Stimulated activated naive CD4-positive, alpha-beta T cell treated with Interleukin-2 at 50 U/mL for 16 hours (primary cell): ENCODE data around the gene INAVA.
"Not testable (repeated sequence)": the region's sequence is repeated elsewhere in the genome, so short reads cannot be mapped to it uniquely, and the experiment has no call there.

Source experiments
- DNase-seq: peaks from one replicate; lab custom pipeline; 2025; lab: John Stamatoyannopoulos, UW

The INAVA gene

GRCh38 chr1:200919386-200919785 lies 24.7 kb downstream of the INAVA start:
- DNase-seq = no peak

DNA sequence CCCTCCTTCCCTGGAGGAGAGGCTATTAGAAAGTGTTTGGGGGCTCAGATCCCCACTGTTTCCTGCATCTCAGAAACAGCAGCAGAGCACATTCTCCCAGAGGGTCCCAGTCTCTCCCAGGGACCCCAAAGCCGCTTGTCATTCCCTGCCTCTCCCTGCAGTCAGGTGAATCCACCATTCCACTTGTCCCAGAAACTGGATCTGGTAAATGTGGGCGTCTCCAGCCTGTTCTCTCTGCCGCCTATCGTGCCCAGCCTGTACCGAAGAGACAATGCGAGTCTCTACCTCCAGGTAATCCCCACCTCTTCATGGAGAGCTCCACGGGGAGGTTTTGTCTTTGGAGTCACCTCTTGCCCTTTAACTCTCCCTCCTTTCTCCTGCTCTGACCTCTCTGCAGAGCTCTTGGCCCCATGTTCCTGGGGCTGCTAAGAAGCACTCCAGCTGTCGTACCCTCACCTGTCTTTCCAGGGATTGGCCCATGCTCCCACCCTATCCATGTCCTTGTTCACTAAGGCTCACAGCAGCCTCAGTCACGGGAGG lies 26.9 kb downstream of the INAVA start:
- no peak for DNase-seq

- no peak for DNase-seq
These were observed 27.7 kb downstream of the INAVA start for GRCh38 chr1:200922406-200922805.

DNA sequence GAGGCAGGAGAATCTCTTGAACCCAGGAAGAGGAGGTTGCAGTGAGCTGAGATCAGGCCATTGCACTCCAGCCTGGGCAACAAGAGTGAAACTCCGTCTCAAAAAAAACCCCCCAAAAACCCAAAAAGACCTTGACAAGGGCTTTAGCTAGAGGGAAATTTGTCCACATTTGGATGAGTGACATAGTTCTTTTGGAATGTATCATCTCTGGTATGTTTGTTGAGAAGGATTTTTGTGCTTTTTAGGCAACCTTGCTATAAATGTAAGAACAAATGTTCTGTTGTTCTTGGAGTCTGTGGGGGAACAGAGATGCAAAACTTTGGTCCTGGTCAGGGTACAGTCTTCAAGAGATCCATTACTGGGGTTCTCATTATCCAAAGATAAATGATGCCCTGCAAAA lies 28.9 kb downstream of the INAVA start:
- DNase-seq = no peak

DNA sequence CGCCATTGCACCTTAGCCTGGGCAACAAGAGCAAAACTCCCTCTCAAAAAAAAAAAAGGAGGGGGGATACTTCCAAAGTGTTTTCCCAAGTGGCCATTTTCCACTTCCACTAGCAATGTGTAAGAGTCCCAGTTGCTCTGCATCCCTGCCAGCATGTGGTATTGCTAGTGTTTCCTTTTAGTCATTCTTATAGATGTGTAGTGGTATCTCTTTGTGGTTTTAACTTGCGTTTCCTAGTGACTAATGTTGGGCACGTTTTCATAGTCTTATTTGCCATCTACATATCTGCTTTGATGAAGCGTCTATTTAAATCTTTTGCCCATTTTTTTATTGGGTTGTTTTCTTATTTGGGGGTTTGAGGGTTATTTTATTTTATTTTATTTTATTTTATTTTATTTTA lies 31.1 kb downstream of the INAVA start:
- no peak for DNase-seq

DNA sequence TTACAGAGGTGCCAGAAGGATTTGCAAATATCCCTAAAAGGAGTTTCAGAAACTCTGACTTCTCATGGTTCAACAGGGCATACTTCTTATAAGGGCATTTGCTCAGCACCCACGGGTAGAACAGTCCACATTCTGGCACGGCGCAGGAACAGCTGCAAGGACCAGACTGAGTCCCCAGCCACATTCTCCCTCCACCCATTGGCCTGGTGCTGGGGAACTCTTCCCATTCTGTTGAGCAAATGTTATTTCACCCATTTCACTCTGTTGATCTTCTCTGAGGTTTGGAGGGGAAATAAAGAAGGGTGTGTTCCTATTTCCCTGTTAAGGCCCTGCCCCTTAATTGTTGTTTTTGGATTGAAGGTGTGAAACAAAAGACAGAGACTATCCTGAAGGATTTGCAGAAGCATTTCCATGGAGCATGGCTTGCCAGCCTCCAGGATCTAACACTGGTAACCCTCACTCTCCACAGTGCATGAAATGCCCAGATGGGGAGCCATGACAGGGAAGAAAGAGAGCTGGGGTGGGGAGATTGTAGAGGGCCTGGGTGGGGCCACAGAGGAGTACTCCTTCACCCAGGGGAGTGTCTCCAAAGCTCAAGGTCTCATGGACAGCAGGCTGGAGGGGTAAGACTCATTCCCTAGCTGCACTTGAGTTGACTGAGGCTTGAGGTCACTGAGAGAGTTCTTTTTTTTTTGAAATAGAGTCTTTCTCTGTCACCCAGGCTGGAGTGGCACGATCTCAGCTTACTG lies 35.0 kb downstream of the INAVA start:
- DNase-seq = no peak

DNA sequence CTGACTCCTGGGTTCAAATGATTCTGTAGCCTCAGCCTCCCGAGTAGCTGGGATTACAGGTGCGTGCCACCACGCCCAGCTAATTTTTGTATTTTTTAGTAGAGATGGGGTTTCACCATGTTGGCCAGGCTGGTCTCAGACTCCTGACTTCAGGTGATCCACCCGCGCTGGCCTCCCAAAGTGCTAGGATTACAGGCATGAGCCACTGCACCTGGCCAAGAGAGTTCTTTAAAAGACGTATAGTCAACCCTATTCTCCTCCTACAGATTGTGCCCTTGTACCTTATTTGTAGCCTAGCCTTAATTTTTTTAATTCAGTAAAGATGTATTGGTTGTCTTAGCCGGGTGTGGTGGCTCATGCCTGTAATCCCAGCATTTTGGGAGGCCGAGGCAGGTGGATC lies 35.6 kb downstream of the INAVA start:
- DNase-seq = not testable (repeated sequence)

GRCh38 chr1:200931776-200932175 lies 37.1 kb downstream of the INAVA start:
- no peak for DNase-seq

DNA sequence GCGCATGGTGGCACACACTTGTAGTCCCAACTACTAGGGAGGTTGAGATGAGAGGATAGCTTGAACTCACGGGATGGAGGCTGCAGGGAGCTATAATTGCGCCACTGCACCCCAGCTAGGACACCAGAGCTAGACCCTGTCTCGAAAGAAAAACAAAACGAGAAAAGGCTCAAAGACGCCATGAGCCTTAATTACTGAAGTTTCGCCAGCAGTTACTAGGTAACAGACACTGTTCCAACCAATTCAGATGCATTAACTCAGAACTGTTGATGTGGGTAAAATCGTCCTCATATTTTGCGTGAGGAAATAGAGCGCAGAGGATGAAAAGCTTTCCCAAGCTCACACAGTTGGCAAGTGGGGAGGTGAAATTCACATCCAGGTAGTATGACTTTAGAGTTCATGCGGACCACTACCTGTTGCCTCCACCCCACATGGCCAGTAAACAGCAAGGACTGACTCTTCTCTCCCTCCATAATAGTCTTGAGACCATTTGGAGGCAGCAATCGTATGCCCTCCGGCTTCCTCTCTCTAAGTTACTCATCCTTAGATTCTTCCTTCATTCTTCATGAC lies 40.1 kb downstream of the INAVA start:
- no peak for DNase-seq

DNA sequence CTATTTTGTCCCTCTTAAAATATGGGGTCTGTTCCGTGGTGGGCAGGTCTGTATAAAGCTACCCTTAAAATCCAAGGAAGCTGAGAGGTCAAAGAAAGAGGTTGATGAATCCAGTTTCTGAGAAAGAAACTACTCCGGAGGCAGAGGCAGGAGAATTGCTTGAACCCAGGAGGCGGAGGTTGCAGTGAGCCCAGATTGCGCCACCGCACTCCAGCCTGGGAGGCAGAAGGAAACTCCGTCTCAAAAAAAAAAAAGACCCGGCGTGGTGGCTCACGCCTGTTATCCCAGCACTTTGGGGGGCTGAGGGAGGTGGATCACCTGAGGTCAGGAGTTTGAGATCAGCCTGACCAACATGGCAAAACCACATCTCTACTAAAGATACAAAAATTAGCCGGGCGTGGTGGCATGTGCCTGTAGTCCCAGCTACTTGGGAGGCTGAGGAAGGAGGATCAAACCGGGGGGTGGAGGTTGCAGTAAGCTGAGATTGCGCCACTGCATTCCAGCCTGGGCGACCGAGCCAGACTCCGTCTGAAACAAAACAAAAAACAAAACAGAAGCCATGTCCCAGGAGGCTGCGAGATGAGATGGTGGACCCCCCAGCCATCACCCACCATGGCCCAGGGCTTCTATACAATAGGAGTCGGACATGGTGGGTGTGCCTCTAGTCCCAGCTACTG lies 40.7 kb downstream of the INAVA start:
- DNase-seq = not testable (repeated sequence)

DNA sequence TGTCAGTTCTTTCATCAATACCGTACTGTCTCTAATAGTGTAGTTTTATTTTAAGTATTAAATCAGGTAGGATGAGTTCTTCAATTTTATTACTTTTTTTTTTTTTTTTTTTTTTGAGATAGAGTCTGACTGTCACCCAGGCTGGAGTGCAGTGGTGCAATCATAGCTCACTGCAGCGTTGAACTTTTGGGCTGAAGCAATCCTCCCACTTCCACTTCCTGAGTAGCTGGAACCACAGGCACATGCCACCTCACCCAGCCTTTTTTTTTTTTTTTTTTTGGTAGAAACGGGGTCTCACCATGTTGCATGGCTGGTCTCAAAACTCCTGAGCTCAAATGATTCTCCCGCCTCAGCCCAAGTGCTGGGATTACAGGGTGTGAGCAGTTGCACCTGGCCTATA lies 44.3 kb downstream of the INAVA start:
- no peak for DNase-seq

DNA sequence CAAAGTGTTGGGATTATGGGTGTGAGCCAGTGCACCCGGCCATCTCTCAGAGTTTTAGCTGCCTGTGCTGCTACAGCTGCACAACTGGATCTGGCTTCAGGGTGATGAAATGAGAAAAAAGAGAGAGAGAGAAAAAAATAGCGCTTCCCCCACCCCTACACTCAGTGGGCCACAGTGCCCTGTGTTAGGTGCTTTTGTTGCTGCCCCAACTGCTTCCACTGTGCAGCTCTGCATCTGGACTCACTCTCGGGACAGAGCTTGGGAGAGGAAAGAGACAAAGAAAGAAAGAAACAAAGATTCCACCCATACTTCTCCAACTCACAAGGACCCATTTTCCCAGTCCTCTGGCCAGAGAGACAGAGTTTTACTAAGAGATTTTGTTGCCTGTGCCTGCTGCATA lies 50.4 kb downstream of the INAVA start:
- no peak for DNase-seq

- no peak for DNase-seq
These were observed 52.4 kb downstream of the INAVA start for GRCh38 chr1:200947059-200947566.

GRCh38 chr1:200949626-200950025 lies 54.9 kb downstream of the INAVA start:
- no peak for DNase-seq

DNA sequence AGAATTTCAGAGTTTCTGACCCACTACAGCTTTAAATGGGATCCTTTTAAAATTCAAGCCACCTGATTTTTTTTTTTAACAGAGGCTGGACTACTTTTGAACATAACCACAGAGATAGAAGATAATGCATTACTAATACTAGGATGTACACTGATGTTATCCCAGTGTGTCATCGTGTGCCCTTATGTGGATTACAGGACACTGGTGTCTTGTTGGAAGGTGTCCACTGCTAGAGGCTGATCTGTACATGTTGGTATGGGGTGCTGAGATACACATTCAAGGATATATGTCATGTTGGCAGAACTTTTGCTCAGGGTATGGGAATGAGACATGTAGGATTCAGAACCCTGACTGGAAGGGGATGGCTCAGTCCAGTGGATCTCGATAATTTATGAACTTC lies 56.3 kb downstream of the INAVA start:
- DNase-seq = no peak

GRCh38 chr1:200954434-200954833 lies 59.7 kb downstream of the INAVA start:
- DNase-seq = no peak

DNA sequence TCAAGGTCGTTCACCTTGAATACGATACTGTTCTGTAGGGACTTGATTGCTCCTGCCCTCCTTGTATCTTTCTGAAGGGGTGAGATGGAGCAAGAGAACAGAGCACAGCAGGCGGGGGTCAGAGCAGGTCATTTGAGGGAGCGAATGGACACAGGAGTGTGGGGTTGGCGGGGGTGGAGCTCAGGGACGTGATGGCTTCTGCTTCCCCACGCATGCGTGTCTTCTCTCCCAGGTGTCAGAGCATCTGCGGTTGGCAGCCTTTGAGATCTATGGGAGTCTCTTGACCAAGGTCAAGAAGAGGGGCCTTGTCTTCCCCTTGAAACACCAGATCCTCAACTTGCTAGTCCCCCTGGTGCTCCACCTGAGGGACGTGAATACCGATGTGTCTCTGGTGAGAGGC lies 63.9 kb downstream of the INAVA start:
- no peak for DNase-seq

DNA sequence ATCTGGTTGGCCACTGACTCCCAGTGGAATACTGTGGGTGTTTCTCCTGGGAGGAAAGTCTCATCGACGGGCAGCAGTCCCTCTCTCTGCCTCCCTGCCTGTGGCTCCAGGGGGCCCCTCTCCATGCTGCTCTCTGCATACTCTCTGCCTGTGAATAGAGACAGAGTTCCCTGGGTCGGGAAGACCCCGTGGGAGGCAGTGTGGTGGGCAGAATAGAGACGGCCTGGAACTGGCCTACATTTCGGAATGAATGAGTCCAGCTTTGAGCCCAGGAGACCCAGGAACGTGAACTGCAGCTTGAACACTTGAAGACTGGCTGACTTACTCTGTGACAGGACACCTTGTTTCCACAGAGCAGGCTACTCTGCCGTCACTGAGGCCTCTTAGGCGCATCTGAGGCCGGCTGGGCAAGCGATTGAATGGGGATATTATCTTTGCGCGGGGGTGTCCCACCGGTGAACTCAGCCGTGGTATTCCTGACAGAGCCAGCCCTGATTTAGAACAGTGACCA lies 64.8 kb downstream of the INAVA start:
- DNase-seq = no peak

DNA sequence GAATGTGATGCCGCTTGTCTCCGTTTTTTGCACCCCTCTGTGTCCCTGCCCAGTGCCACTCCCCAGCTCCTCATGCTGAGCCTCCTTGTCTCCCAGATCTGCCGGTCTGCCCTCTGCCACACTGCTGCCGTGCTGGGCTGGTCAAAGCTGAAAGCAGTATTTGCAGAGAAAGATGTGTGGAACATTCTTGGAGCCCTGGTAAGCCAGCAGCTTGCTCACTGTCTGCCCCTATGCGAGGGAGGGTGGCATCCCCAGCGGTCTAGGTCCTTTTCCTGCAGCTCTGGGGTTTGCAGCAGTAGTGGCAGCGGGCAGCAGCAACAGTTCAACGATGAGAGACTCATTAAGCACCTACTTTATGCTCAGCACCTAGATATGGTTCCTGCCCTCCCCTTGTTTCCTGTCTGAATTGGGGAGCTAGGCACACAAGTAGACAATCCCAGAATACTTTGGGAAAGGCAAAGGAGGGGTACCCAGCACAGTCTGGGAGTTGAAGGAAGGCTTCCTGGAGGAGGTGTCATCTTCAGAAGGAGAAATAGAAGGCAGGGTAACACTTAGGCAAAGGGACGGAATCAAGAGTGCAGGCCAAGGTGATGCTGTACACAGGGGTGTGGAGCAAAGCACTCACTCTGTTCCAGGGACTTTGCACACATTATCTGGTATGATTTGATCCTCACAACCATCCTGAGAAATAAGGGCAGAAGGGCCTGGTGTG lies 65.7 kb downstream of the INAVA start:
- DNase-seq = no peak

GRCh38 chr1:200960948-200961340 lies 66.2 kb downstream of the INAVA start:
- DNase-seq = no peak

- not testable (repeated sequence) for DNase-seq
These were observed 67.5 kb downstream of the INAVA start for GRCh38 chr1:200962151-200962550.

DNA sequence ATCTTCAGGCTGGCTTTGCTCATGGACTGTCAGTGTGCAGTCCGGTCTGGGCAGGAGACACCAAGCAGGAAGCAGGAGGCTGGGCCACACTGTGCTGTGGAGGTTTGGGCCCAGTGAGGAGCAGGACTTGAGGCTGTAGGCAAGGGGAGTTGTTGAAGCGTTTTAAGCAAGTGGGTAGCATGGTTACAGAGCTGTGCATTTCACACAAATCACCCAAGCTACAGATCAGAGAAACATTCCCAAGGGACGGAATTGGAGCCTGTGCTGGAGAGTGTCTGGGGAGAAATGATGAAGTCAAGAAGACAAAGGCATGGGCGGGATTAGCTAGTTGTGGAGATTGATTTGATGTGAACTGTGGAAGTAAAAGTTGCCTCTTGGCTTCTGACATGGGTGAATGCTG lies 67.9 kb downstream of the INAVA start:
- no peak for DNase-seq
